DND-41 (cell line): ENCODE results near the gene INSYN2A.

Source experiments
- ATAC-seq: fragments of 200-7000 bp; cut with Tn5 transposase; 3 replicates; pipeline ENCODE4 v1.9.1; 2021; ENCODE audit warnings: low read depth; ENCODE audit not compliant: insufficient read depth
- DNase-seq: peaks from one replicate; pipeline ENCODE4 v3.0.0-alpha.2; 2020
- H2AFZ ChIP-seq: 2 replicates; pipeline ENCODE4 v1.6.0; 2012; ENCODE audit warnings: low read depth, low read length
- H3K27ac ChIP-seq: 2 replicates; pipeline ENCODE4 v1.5.1; 2012; ENCODE audit warnings: low read length, inconsistent platforms
- H3K27me3 ChIP-seq: fragments of 200-600 bp; sonication (generic); 2 replicates; pipeline ENCODE4 v1.6.0; 2012; ENCODE audit warnings: low read length, mild to moderate bottlenecking, inconsistent platforms; ENCODE audit not compliant: insufficient read depth, poor library complexity
- H3K36me3 ChIP-seq: 2 replicates; pipeline ENCODE4 v1.5.1; 2012; ENCODE audit warnings: low read length, inconsistent platforms; ENCODE audit not compliant: insufficient read depth
- H3K4me1 ChIP-seq: 2 replicates; pipeline ENCODE4 v1.5.1; 2012; ENCODE audit warnings: mild to moderate bottlenecking, low read length; ENCODE audit not compliant: insufficient read depth
- H3K4me2 ChIP-seq: 2 replicates; pipeline ENCODE4 v1.6.0; 2012; ENCODE audit warnings: mild to moderate bottlenecking, moderate library complexity, low read length, inconsistent platforms; ENCODE audit not compliant: insufficient read depth
- H3K4me3 ChIP-seq, 2 experiments: fragments of 200-600 bp in 1 of 2; shearing (Covaris generic) in 1 of 2; 2 replicates each; pipeline ENCODE4 v1.5.1; 2012 to 2016; ENCODE audit warnings: inconsistent platforms in 2 of 2, low read length in 2 of 2, mild to moderate bottlenecking in 2 of 2, low read depth in 1 of 2, moderate library complexity in 1 of 2
- H3K79me2 ChIP-seq: 2 replicates; pipeline ENCODE4 v1.6.0; 2012; ENCODE audit warnings: low read length, inconsistent platforms; ENCODE audit not compliant: insufficient read depth
- H3K9ac ChIP-seq: 2 replicates; pipeline ENCODE4 v1.6.0; 2012; ENCODE audit warnings: low read depth, mild to moderate bottlenecking, inconsistent platforms, low read length, moderate library complexity
- H3K9me3 ChIP-seq: 2 replicates; pipeline ENCODE4 v1.5.1; 2012; ENCODE audit warnings: low read length, moderate library complexity, mild to moderate bottlenecking, inconsistent platforms; ENCODE audit not compliant: insufficient read depth, severe bottlenecking
- H4K20me1 ChIP-seq: 2 replicates; pipeline ENCODE4 v1.6.0; 2012; ENCODE audit warnings: low read length; ENCODE audit not compliant: insufficient read depth
- EZH2 ChIP-seq: IDR thresholded peaks from 3 replicates; pipeline ENCODE4 v1.6.1; 2012; ENCODE audit warnings: borderline replicate concordance, low read depth, mild to moderate bottlenecking, moderate library complexity, low read length, inconsistent platforms; ENCODE audit not compliant: severe bottlenecking
- TF ChIP-seq, protein P1 (sequence below): IDR thresholded peaks from 2 replicates; pipeline ENCODE4 v1.5.1; 2012; ENCODE audit warnings: borderline replicate concordance, low read length, moderate library complexity, mild to moderate bottlenecking; ENCODE audit not compliant: poor library complexity, severe bottlenecking; ENCODE audit errors: extremely low read depth

The INSYN2A gene

GRCh38 chr10:127190427-127190826, 6.0 kb downstream of the INSYN2A start:
- Histone ChIP-seq H3K27ac (no peak overlapping the region), H3K9me3 (no peaks in the 10 kb centered on the region), H3K9ac (no peak overlapping the region), H3K4me2 (no peak overlapping the region), H3K4me1 (no peaks in the 10 kb centered on the region), H3K4me3 (no peak overlapping the region), H3K79me2 (no peaks in the 10 kb centered on the region), H2AFZ (no peak overlapping the region), H4K20me1 (no peaks in the 10 kb centered on the region), H3K27me3 (no peaks in the 10 kb centered on the region), H3K36me3 (no peaks in the 10 kb centered on the region)
- no peak for ATAC-seq
- DNase-seq, result no peak
- TF ChIP-seq, protein P1, sequence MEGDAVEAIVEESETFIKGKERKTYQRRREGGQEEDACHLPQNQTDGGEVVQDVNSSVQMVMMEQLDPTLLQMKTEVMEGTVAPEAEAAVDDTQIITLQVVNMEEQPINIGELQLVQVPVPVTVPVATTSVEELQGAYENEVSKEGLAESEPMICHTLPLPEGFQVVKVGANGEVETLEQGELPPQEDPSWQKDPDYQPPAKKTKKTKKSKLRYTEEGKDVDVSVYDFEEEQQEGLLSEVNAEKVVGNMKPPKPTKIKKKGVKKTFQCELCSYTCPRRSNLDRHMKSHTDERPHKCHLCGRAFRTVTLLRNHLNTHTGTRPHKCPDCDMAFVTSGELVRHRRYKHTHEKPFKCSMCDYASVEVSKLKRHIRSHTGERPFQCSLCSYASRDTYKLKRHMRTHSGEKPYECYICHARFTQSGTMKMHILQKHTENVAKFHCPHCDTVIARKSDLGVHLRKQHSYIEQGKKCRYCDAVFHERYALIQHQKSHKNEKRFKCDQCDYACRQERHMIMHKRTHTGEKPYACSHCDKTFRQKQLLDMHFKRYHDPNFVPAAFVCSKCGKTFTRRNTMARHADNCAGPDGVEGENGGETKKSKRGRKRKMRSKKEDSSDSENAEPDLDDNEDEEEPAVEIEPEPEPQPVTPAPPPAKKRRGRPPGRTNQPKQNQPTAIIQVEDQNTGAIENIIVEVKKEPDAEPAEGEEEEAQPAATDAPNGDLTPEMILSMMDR, result no peak
- TF ChIP-seq EZH2, result no peak

DNA sequence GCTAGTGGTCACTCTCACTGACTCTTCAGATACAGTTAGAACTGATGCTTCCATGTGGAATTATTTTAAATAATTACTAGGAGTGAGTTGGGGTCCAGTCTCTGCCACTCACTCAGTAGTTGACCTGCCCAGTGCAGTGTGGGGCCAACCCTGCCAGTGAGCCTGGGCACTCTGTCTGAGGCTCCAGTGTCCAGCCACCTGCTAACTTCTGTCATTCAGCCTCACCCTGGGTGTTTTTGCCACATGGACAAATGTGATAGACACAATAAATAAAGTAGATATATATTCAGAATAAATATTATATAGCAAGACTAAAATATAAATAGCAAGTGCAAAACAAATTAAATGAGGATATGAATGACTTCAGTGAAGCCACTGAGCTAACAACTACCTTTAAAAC, 7.2 kb downstream of the INSYN2A start:
- no peak for TF ChIP-seq EZH2
- TF ChIP-seq, protein P1, result no peak
- Histone ChIP-seq H3K27ac (no peak overlapping the region), H3K36me3 (no peaks in the 10 kb centered on the region), H3K9me3 (no peaks in the 10 kb centered on the region), H3K79me2 (no peaks in the 10 kb centered on the region), H4K20me1 (no peaks in the 10 kb centered on the region), H3K27me3 (no peaks in the 10 kb centered on the region), H3K9ac (no peak overlapping the region), H3K4me2 (no peak overlapping the region), H3K4me3 (no peak overlapping the region), H2AFZ (no peak overlapping the region), H3K4me1 (no peaks in the 10 kb centered on the region)
- DNase-seq (no peak), ATAC-seq (no peak)

- Histone ChIP-seq H3K79me2 (no peaks in the 10 kb centered on the region), H2AFZ (no peak overlapping the region), H3K4me2 (no peak overlapping the region), H3K4me3 (no peak overlapping the region), H3K4me1 (no peaks in the 10 kb centered on the region), H4K20me1 (no peaks in the 10 kb centered on the region), H3K27ac (no peak overlapping the region), H3K27me3 (peaks cover 2% of the 10 kb centered on the region), H3K9ac (no peak overlapping the region), H3K9me3 (no peaks in the 10 kb centered on the region), H3K36me3 (no peaks in the 10 kb centered on the region)
- TF ChIP-seq, protein P1, result no peak
- TF ChIP-seq EZH2, result no peak
- ATAC-seq, result no peak
- no peak for DNase-seq
These were observed 9.6 kb downstream of the INSYN2A start for GRCh38 chr10:127186813-127187212.

DNA sequence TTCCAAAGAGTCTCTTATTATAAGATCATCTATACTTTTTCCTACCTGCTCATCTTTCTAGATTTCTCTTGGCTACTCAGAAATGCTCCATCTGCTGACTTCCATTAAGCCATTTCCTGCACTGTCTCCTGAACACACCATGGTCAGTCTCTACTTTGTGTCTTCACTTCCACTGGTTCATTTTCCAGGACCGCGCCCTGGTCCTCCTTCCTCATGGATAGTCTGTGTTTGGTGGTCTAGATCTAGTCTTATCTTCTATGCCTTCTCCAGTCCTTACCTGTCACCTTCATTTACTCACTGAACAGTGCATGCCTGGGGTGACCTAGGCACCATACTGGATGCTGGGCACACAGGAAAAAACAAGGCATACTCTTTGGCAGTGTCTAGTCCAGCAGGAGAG, 11.8 kb downstream of the INSYN2A start:
- Histone ChIP-seq H2AFZ (no peak overlapping the region), H3K4me3 (no peak overlapping the region), H3K4me2 (no peak overlapping the region), H3K36me3 (no peaks in the 10 kb centered on the region), H3K27me3 (peaks cover 5% of the 10 kb centered on the region), H3K79me2 (no peaks in the 10 kb centered on the region), H3K9ac (no peak overlapping the region), H3K27ac (no peak overlapping the region), H3K4me1 (no peaks in the 10 kb centered on the region), H3K9me3 (no peaks in the 10 kb centered on the region), H4K20me1 (no peaks in the 10 kb centered on the region)
- no peak for TF ChIP-seq EZH2
- no peak for DNase-seq
- ATAC-seq, result no peak
